GM19240 (cell line): ENCODE data around the gene VWA1.
"Not testable (repeated sequence)": the region's sequence is repeated elsewhere in the genome, so short reads cannot be mapped to it uniquely, and the experiment has no call there.

Experiments used
- DNase-seq: peaks from one replicate; pipeline ENCODE4 v3.0.0; 2011; ENCODE audit warnings: low spot score; ENCODE audit not compliant: insufficient read length

The VWA1 gene

GRCh38 chr1:1436630-1437032 lies 1.1 kb downstream of the VWA1 start:
- DNase-seq, result no peak

- no peak for DNase-seq
These were observed 1.8 kb downstream of the VWA1 start for GRCh38 chr1:1437033-1437903.

DNA sequence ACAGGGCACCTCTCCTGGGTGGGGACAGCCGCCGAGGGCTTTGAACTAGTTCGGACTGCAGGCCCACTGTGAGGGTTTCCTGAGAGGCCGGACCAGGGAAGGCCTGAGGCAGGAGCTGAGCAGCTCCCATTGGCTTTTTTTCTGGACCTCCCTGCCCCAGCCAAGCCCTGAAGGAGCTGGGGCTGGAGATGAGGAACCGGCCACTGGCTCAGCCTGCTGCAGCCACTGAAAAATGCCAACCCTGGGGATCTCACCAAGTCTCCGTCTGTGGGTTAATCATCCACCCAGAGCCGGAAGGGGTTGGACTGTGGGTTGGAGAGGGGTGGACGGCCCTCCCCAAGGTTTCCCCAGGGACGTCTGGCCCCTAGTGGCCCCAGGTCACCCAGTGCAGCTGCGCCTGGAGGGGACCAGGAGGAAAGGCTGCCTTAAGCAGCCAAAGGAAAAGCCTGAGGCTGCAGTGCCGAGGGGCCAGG lies 2.5 kb downstream of the VWA1 start:
- DNase-seq, result no peak

DNA sequence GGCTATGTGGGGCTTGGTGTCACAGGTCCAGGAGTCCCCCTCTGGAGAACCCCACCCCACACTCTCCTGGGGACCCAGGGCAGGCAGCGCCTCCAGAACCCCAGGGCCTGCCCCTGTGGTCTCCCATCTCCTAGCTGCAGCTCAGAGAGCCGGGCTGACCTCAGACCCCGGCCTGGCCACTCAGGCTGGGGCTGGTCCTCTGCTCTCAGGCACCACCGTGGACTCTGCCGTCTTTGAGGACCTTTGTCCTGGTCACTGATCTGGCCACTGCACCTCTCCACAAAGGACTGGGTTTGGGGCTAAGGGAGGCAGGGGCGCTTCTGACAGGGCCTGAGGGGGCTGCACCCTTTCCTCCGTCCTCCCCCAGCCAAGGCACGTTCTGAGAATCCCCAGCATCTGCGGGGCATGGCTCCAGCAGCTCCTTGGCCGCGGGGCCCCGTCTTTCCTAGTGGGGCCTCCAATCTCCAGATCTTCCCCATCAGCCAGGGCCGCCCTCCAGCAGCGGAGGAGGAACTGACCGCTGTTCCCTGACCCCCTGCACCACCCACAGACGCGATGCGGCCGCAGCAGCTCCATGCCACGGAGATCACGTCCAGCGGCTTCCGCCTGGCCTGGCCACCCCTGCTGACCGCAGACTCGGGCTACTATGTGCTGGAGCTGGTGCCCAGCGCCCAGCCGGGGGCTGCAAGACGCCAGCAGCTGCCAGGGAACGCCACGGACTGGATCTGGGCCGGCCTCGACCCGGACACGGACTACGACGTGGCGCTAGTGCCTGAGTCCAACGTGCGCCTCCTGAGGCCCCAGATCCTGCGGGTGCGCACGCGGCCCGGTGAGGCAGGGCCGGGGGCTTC lies 3.3 kb downstream of the VWA1 start:
- no peak for DNase-seq

- no peak for DNase-seq
These were observed 4.2 kb downstream of the VWA1 start for GRCh38 chr1:1439546-1440261.

- no peak for DNase-seq
These were observed 4.9 kb downstream of the VWA1 start for GRCh38 chr1:1440262-1441001.

DNA sequence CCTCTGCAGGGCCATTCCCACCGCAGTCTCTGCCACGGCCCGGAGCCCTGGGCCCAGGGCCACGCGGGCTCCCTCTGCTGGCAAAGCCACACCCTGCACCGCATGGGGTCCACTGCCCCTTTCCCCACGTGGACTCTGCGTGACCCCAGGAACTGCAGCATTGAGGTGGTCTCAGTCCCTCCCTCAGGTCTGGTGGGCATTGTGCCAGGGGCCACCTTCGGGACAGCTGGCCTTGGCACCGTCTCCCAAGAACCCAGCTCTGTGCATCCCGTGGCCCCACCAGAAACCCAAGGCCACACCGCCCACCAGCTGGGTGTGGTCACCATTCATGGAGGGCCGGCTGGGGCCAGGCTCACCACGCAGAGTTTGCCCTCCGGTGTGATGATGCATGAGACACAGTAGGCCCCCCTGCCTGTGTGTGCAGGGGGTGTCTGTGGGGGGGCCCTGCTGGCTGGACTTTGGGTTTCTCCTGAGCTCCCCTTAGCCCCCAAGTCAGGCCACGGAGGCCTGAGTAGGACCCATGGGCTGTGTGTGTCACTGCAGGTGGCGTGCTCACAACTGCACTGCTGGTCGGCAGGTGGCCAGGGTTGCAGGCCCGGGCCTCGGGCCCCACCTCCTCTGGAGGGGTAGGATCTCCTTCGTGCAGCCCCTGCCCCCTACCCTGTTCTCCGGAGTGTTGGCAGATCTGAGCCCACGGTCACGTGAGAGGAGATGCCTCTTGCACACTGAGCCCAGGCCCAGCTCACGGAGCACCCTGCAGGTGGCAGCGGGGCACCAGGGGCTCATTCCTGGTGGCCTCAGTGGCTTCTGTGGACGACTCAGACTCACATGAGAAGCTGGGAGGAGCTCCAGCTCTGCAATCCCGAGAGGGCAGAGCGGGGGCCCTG lies 5.8 kb downstream of the VWA1 start:
- DNase-seq, result peak; percentile 93

GRCh38 chr1:1442069-1442770 lies 6.7 kb downstream of the VWA1 start:
- no peak for DNase-seq

DNA sequence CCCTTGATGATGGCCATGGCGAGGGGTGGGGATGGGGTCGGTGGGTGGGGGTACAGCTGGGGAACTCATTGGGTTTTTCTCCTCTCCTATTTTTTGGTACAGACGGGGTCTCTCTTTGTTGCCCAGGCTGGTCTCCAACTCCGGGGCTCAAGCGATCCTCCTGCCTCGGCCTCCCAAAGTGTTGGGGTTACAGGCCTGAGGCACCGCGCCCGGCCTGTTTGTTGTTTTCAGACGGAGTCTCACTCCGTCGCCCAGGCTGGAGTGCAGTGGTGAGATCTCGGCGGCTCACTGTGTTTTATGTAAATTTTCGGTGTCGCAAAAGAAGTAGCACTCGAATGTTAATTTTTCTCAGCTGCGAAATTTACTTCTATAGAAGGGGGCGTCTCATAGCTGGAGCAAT lies 11.1 kb downstream of the VWA1 start:
- DNase-seq, result not testable (repeated sequence)

- no peak for DNase-seq
These were observed 13.7 kb downstream of the VWA1 start, which contains the start of gene ATAD3C for GRCh38 chr1:1449099-1449739. Gene ATAD3C, plus strand, starts transcription at chr1:1449689. Its CDS starts 995 bp downstream, at chr1:1450684.

DNA sequence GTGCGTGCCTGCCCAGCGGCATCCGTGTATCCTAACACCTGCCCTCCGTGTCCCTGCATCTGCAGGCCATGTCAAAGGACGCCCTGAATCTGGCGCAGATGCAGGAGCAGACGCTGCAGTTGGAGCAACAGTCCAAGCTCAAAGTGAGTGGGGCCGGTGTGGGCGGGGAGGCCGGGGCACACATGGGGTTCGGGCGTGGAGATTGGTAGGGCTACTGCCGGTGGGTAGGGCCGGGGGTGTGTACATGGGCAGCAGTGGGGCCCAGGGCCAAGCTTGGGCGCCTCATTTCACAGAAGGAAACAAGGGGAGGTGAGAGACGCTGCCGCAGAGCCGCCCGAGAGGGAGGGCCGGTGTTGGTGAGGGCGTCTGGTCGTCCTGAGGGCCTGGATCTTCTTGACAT lies 15.1 kb downstream of the VWA1 start:
- DNase-seq, result not testable (repeated sequence)

GRCh38 chr1:1451696-1452364 lies 16.3 kb downstream of the VWA1 start:
- DNase-seq, result no peak

DNA sequence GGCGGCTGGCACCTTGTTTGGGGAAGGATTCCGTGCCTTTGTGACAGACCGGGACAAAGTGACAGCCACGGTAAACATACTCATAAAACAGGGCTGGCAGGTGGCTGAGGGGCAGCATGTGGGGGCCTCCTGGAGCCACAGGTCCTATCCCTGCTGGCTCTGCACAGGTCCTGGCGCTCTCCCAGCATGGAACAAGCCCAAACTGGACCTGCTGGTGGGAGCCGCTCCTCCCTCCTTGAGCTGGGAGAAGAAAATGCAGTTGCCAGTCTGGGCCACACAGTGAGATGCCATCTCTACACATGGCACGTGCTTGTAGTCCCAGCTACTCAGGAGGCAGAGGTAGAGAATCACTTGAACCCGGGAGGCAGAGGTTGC lies 16.9 kb downstream of the VWA1 start:
- not testable (repeated sequence) for DNase-seq

DNA sequence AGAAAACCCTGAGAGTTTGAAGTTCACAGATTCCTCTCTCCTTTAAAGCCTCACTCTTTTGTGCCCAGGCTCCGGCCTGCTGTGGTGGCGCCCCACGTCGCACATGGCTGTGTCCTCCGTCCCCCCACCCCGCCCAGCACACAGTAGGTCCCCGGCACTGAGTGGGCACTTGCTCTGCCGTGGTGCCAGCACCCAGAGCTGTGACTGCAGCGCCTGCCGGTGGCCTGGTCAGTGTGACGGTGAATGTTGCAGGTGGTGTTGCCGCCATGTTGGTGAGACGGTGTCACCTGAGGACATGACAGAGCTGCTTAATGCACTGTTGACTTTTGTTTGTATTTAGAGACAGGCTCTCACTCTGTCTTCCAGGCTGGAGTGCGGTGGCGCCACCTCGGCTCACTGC lies 17.4 kb downstream of the VWA1 start:
- DNase-seq, result no peak

- not testable (repeated sequence) for DNase-seq
These were observed 19.0 kb downstream of the VWA1 start for GRCh38 chr1:1454286-1455056.

GRCh38 chr1:1455366-1455884 lies 19.9 kb downstream of the VWA1 start:
- no peak for DNase-seq

DNA sequence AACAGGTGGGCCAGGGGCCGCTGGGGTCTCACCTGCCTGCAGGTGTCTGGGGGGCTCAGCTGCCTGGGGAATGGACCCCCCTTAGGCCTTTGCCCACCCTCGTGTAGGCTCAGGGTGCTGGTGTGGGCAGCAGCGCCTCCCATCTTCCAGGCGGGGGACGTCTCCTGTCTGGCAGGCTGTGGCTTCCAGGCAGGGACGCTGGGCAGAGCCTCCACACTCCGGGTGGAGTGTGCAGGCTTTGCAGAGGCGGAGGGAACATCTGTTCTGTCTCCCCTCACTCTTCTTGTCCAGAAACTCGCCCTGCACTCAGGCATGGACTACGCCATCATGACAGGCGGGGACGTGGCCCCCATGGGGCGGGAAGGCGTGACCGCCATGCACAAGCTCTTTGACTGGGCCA lies 20.4 kb downstream of the VWA1 start:
- not testable (repeated sequence) for DNase-seq
